K562 (cell line): ENCODE results near the gene PFKL. TPM values are rescaled to one million over a fixed set of nuclear protein-coding genes. Genes with fewer than 3 reads are reported as not detected.

Source experiments
- ATAC-seq: fragments of 200-7000 bp; cut with Tn5 transposase; 3 replicates; pipeline ENCODE4 v1.9.1; 2020; ENCODE audit warnings: moderate library complexity
- BruUV-seq: library from RNA; stranded (reverse); fragments of 400-500 nt; replicated peaks from 2 replicates; lab custom pipeline; 2021; lab: Mats Ljungman, UMichigan
- CTCF ChIA-PET: fragments of 300-600 bp; formaldehyde crosslinking; extraction: SDS; loops from one replicate; lab custom pipeline; 2021; ENCODE audit warnings: low intra/inter-chr PET ratio; lab: Yijun Ruan, JAX
- POLR2A ChIA-PET: fragments of 300-600, 350-650 bp; sonication (Branson Sonifier 250); formaldehyde crosslinking; extraction: SDS; loops from one replicate; lab custom pipeline; 2021; ENCODE audit warnings: antibody characterized with exemption, inconsistent platforms; lab: Yijun Ruan, JAX
- DNase-seq, 4 experiments: peaks; one replicate each; pipeline versions ENCODE4 v3.0.0 to v3.0.0-alpha.2; 2011 to 2018; ENCODE audit warnings: low spot score in 3 of 4, mixed read lengths in 3 of 4; ENCODE audit errors: extremely low read depth in 1 of 4
- FAIRE-seq: peaks from 2 replicates; lab custom pipeline; 2011; peaks lifted over from hg19 to GRCh38; lab: Jason Lieb, UNC
- H2AFZ ChIP-seq: 2 replicates; pipeline ENCODE4 v1.6.0; 2011; ENCODE audit warnings: low read depth, low read length, control low read depth, inconsistent platforms
- H3K27ac ChIP-seq: fragments of 200-600 bp; 3 replicates; pipeline ENCODE4 v1.8.0; 2011; ENCODE audit warnings: low read depth, mild to moderate bottlenecking, control low read depth, inconsistent platforms, low read length, moderate library complexity, mixed read lengths; ENCODE audit errors: extremely low read depth
- H3K27me3 ChIP-seq, 2 experiments: fragments of 300-600 bp in 1 of 2; 2 replicates in 1 of 2; 3 replicates in 1 of 2; pipeline versions ENCODE4 v1.6.0 to v1.8.0; 2011; ENCODE audit warnings: inconsistent platforms in 2 of 2, low read length in 2 of 2, mild to moderate bottlenecking in 1 of 2, mixed read lengths in 1 of 2, moderate library complexity in 1 of 2; ENCODE audit not compliant: control insufficient read depth in 2 of 2, insufficient read depth in 2 of 2
- H3K36me3 ChIP-seq: fragments of 300-600 bp; 3 replicates; pipeline ENCODE4 v1.8.0; 2011; ENCODE audit warnings: mild to moderate bottlenecking, low read length, inconsistent platforms; ENCODE audit not compliant: control insufficient read depth, insufficient read depth
- H3K4me1 ChIP-seq, 2 experiments: fragments of 200-600 bp in 1 of 2; replicated peaks in 1 of 2; 2 replicates in 1 of 2; 3 replicates in 1 of 2; pipeline versions ENCODE4 v1.5.1 to v1.8.0; 2011; ENCODE audit warnings: inconsistent platforms in 2 of 2, low read length in 2 of 2, mild to moderate bottlenecking in 1 of 2, mixed read lengths in 1 of 2, moderate library complexity in 1 of 2; ENCODE audit not compliant: control insufficient read depth in 2 of 2, insufficient read depth in 2 of 2
- H3K4me2 ChIP-seq: 2 replicates; pipeline ENCODE4 v1.6.1; 2011; ENCODE audit warnings: low read length, control low read depth, inconsistent platforms, mixed read lengths; ENCODE audit not compliant: insufficient read depth
- H3K4me3 ChIP-seq: fragments of 200-600 bp; sonication (generic), shearing (Covaris generic); 2 replicates; pipeline ENCODE4 v1.5.1; 2016; ENCODE audit warnings: control low read depth, inconsistent platforms
- H3K79me2 ChIP-seq: fragments of 200-600 bp; 3 replicates; pipeline ENCODE4 v1.8.0; 2011; ENCODE audit warnings: low read length, inconsistent platforms; ENCODE audit not compliant: control insufficient read depth, insufficient read depth
- H3K9ac ChIP-seq, 2 experiments: 2 replicates each; pipeline versions ENCODE4 v1.6.0 to v1.6.1; 2011; ENCODE audit warnings: low read depth in 2 of 2, low read length in 2 of 2, control low read depth in 1 of 2, inconsistent platforms in 1 of 2, mild to moderate bottlenecking in 1 of 2, mixed read lengths in 1 of 2; ENCODE audit not compliant: insufficient read depth in 1 of 2
- H3K9me1 ChIP-seq: one replicate; pipeline ENCODE4 v1.6.0; 2011; ENCODE audit warnings: inconsistent platforms, mild to moderate bottlenecking, low read length, moderate library complexity; ENCODE audit not compliant: control insufficient read depth, insufficient read depth
- H3K9me3 ChIP-seq: replicated peaks from 2 replicates; pipeline ENCODE4 v1.5.1; 2011; ENCODE audit warnings: low read depth, low read length, inconsistent platforms; ENCODE audit not compliant: control insufficient read depth, insufficient read depth
- H4K20me1 ChIP-seq: replicated peaks from 2 replicates; pipeline ENCODE4 v1.6.1; 2011; ENCODE audit warnings: low read length, inconsistent platforms, mixed read lengths; ENCODE audit not compliant: control insufficient read depth, insufficient read depth
- ARHGAP35 ChIP-seq: fragments of 450-650 bp; IDR thresholded peaks from 2 replicates; pipeline ENCODE4 v1.6.1; 2018; ENCODE audit not compliant: partially characterized antibody
- FOXP4 ChIP-seq: sonication (generic); formaldehyde crosslinking; IDR thresholded peaks from 2 replicates; pipeline ENCODE4 v1.8.0; 2022; ENCODE audit warnings: mild to moderate bottlenecking, missing genetic modification reagents, borderline replicate concordance
- HIVEP1 ChIP-seq: fragments of 250-450 bp; sonication (Bioruptor Pico); IDR thresholded peaks from 2 replicates; pipeline ENCODE4 v1.4.0; 2020; ENCODE audit warnings: mild to moderate bottlenecking
- JUN ChIP-seq, 2 experiments: sonication (generic) in 1 of 2; formaldehyde crosslinking in 1 of 2; IDR thresholded peaks; 2 replicates each; pipeline versions ENCODE4 v1.6.1 to v1.8.0; 2012 to 2022; ENCODE audit warnings: borderline replicate concordance in 2 of 2, mild to moderate bottlenecking in 2 of 2, improper control_type of control experiment in 1 of 2, low read depth in 1 of 2, low read length in 1 of 2, missing genetic modification reagents in 1 of 2
- KAT7 ChIP-seq: sonication (generic); formaldehyde crosslinking; IDR thresholded peaks from 2 replicates; pipeline ENCODE4 v1.8.0; 2022; ENCODE audit warnings: missing genetic modification reagents, mild to moderate bottlenecking, borderline replicate concordance
- POLR3A ChIP-seq: IDR thresholded peaks from 2 replicates; pipeline ENCODE4 v1.6.1; 2011; ENCODE audit warnings: borderline replicate concordance, mild to moderate bottlenecking, moderate library complexity; ENCODE audit not compliant: insufficient read length, insufficient read depth; ENCODE audit errors: extremely low read depth
- PURB ChIP-seq: sonication (generic); formaldehyde crosslinking; IDR thresholded peaks from 2 replicates; pipeline ENCODE4 v1.9.0; 2021; ENCODE audit warnings: low read depth, mild to moderate bottlenecking, missing genetic modification reagents
- SIN3A ChIP-seq, 2 experiments: fragments of 150-350 bp in 1 of 2; IDR thresholded peaks; 2 replicates each; pipeline ENCODE4 v1.6.1; 2011 to 2016; ENCODE audit warnings: borderline replicate concordance in 2 of 2, low read depth in 2 of 2, low read length in 2 of 2, mild to moderate bottlenecking in 2 of 2, moderate library complexity in 2 of 2; ENCODE audit not compliant: control insufficient read depth in 1 of 2
- TCF7 ChIP-seq: sonication (generic); IDR thresholded peaks from 2 replicates; pipeline ENCODE4 v1.6.1; 2016; ENCODE audit warnings: antibody characterized with exemption, borderline replicate concordance
- WGBS: fragments of 100-300 bp; shearing (Covaris generic); methylation state at CpG from one replicate; pipeline ENCODE4 v1.1.6; 2016; ENCODE audit warnings: low coverage, mixed read lengths; ENCODE audit not compliant: insufficient coverage; ENCODE audit errors: missing lambda C conversion rate; 5-methylcytosine and 5-hydroxymethylcytosine counted together
- in situ Hi-C: fragments of 300-500 bp; cut with MboI; formaldehyde crosslinking; loops from 4 replicates; pipeline ENCODE4 v1.15.0; 2018; ENCODE audit warnings: inconsistent platforms, mixed read lengths
- intact Hi-C: fragments of 100-400 bp; cut with micrococcal nuclease; formaldehyde crosslinking; loops from 2 replicates; pipeline ENCODE4 v1.14.2; 2022
- polyA plus RNA-seq, 8 experiments: library from polyadenylated mRNA; depleted of rRNA in 4 of 8; stranded (reverse) in 5 of 8; unstranded in 3 of 8; fragments of >200 nt; fragmentation: Nextera tagmentation in 2 of 8; fragmentation: Illumina TruSeq in 1 of 8; extraction: Ambion mirVana in 2 of 8; extraction: Trizol in 1 of 8; gene quantifications; 2 replicates each; pipeline versions ENCODE4 v1.2.1 to v1.2.3, GENCODE V29; 2011 to 2014; ENCODE audit warnings: inconsistent platforms in 1 of 8, missing spikeins in 1 of 8
- total RNA-seq, 7 experiments: library from RNA; depleted of rRNA in 6 of 7; stranded (reverse); fragments of >200 nt in 6 of 7; fragmentation: Illumina TruSeq in 2 of 7; extraction: Trizol in 2 of 7; gene quantifications; 2 replicates each; pipeline versions ENCODE4 v1.2.1 to v1.2.3, GENCODE V29; 2011 to 2021; ENCODE audit warnings: low replicate concordance in 1 of 7
- TF ChIP-seq, protein P1 (sequence below): fragments of 450-650 bp; IDR thresholded peaks from 2 replicates; pipeline ENCODE4 v1.7.1; 2018; ENCODE audit warnings: mild to moderate bottlenecking, low read depth; ENCODE audit not compliant: partially characterized antibody

Gene PFKL
- total and polyA plus RNA-seq, 9 of the 15 experiments (the other 6 are each of a cell fraction or from before 2014, with no cell fraction given): 1.1 to 124 (median 45.6) TPM

- ChIA-PET CTCF (no interaction called here), POLR2A (no interaction called here)
- 4% methylated on average over 16 of the region's 18 CpGs for WGBS
- no peaks in the 10 kb centered on the region; the same call in 1 of the 2 replicates for H4K20me1 ChIP-seq
- 0 out of 2 replicates have a peak, but pooled peaks cover 1% of the 10 kb centered on the region for H3K9me3 ChIP-seq
- no peaks in the 10 kb centered on the region for H3K79me2 ChIP-seq
- peaks cover 0 to 30% of the 10 kb centered on the region in 2 experiments; a peak in 3 of 5 replicates for H3K4me1 ChIP-seq
- intact Hi-C loops (no loop called here), in situ Hi-C loops (no loop called here)
- TF ChIP-seq HIVEP1 (CRISPR knock-in tag): no peak
- no peak for TF ChIP-seq SIN3A (IDR thresholded peaks at IDR 0.05; ENCODE audit: borderline replicate concordance in 2 of 2, control insufficient read depth in 1 of 2, low read depth in 2 of 2, low read length in 2 of 2)
- no peak for TF ChIP-seq PURB
- no peak for TF ChIP-seq POLR3A
- TF ChIP-seq, protein P1, sequence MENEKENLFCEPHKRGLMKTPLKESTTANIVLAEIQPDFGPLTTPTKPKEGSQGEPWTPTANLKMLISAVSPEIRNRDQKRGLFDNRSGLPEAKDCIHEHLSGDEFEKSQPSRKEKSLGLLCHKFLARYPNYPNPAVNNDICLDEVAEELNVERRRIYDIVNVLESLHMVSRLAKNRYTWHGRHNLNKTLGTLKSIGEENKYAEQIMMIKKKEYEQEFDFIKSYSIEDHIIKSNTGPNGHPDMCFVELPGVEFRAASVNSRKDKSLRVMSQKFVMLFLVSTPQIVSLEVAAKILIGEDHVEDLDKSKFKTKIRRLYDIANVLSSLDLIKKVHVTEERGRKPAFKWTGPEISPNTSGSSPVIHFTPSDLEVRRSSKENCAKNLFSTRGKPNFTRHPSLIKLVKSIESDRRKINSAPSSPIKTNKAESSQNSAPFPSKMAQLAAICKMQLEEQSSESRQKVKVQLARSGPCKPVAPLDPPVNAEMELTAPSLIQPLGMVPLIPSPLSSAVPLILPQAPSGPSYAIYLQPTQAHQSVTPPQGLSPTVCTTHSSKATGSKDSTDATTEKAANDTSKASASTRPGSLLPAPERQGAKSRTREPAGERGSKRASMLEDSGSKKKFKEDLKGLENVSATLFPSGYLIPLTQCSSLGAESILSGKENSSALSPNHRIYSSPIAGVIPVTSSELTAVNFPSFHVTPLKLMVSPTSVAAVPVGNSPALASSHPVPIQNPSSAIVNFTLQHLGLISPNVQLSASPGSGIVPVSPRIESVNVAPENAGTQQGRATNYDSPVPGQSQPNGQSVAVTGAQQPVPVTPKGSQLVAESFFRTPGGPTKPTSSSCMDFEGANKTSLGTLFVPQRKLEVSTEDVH: no peak
- TF ChIP-seq KAT7 (CRISPR knock-in tag): no peak
- no peak for TF ChIP-seq JUN (IDR thresholded peaks at IDR 0.05; ENCODE audit: borderline replicate concordance, low read depth, low read length)
- no peak for TF ChIP-seq JUN (CRISPR knock-in tag; IDR thresholded peaks at IDR 0.05; ENCODE audit: borderline replicate concordance)
- TF ChIP-seq ARHGAP35: no peak
- no peak for TF ChIP-seq FOXP4 (CRISPR knock-in tag)
- TF ChIP-seq TCF7: no peak
- ATAC-seq (no peak), FAIRE-seq (no peak), DNase-seq (no peak)
- H3K4me2 ChIP-seq: no peak overlapping the region
- no peak overlapping the region for H3K4me3 ChIP-seq
- no peak overlapping the region for H3K9ac ChIP-seq
- no peak overlapping the region for H2AFZ ChIP-seq
- no peaks in the 10 kb centered on the region for H3K9me1 ChIP-seq
- no TSS peak for BruUV-seq
- H3K27me3 ChIP-seq: peaks cover 24 to 69% of the 10 kb centered on the region in 2 experiments; a peak in 4 of 5 replicates
- no peaks in the 10 kb centered on the region for H3K36me3 ChIP-seq
- H3K27ac ChIP-seq: no peak overlapping the region
Measured at GRCh38 chr21:44365251-44365966, 65.6 kb downstream of the PFKL start.
